ENCODE results near the gene SPOCD1.

DNA sequence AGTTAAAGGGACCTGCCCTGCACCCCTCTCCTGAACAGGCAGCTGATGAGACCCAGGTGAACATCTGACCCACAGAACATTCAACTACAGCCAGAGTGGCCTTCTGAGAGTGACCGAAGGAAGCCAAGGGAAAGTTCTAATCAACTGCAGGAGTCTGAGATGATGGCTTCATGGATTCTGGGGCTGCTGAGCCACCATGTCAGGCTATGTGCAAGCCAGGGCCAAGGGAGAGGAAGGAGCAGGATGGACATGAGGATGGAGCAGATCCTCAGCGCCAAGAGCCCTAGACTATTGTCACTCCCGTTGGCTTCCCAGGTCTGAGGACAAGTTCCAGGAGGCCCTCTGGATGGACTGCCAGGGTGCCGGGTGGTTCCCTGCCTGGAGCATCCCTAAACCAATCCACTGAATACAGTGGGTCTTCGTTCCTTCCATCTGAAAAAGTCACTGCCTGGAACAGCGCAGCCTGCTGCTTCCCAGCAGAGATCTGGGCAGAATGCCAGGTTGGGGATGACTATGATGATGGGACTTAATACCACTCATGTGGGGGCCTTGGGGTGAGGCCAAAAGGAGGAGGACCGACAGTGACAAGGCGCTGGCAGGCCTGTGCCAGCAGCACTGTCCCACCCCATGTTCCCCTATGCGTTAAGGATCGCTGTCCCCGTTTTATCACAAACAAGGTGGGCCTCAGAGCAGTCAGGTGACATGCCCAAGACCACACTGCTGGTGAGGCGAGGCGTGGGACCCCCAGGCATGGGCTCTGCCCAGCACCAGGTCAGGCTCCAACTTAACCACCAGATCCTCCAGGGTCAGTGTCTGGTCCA, 19.8 kb downstream of the SPOCD1 start:
- TF ChIP-seq CTCF (IDR thresholded peaks at IDR 0.05) (no peak), EP300 (IDR thresholded peaks at IDR 0.05; ENCODE audit: low read depth) (no peak)

Data from transverse colon (tissue), 3 donors.